Activated T-helper 2 cell treated with anti-CD3 and anti-CD28 coated beads, Interferon-gamma antibody, Interleukin-2, Interleukin-4, amounts not matched to agents 10 μg/mL and 5 μg/mL and 100 μg/mL, durations not matched to agents 14 hours and 24 hours and 36 hours (primary cell): ENCODE measurements around the gene MFN1. TPM values are rescaled to one million over a fixed set of nuclear protein-coding genes. Genes with fewer than 3 reads are reported as not detected.

ENCODE experiments used
- DNase-seq: peaks from one replicate; pipeline ENCODE4 v3.0.0; 2021; ENCODE audit warnings: low spot score
- H3K27ac Mint-ChIP-seq: one replicate; pipeline ENCODE4 v1.8.0; 2021; ENCODE audit warnings: mixed read lengths
- H3K27me3 Mint-ChIP-seq: one replicate; pipeline ENCODE4 v1.8.0; 2021; ENCODE audit warnings: low read depth, mixed read lengths
- H3K36me3 Mint-ChIP-seq: one replicate; pipeline ENCODE4 v1.8.0; 2021; ENCODE audit warnings: low read depth, mixed read lengths
- H3K4me1 Mint-ChIP-seq: one replicate; pipeline ENCODE4 v1.8.0; 2021; ENCODE audit warnings: low read depth, mixed read lengths
- H3K4me3 Mint-ChIP-seq: one replicate; pipeline ENCODE4 v1.8.0; 2021; ENCODE audit warnings: low read depth, mild to moderate bottlenecking, moderate library complexity, mixed read lengths
- H3K9me3 Mint-ChIP-seq: one replicate; pipeline ENCODE4 v1.8.0; 2021; ENCODE audit warnings: mixed read lengths
- intact Hi-C: fragments of 100-400 bp; cut with micrococcal nuclease; formaldehyde crosslinking; loops from one replicate; pipeline ENCODE4 v1.15.1; 2023
- total RNA-seq: library from RNA; stranded (reverse); gene quantifications from 2 replicates; pipeline ENCODE4 v1.2.3, GENCODE V29; 2022

Gene MFN1
- total RNA-seq, 1 donor from 2014 or later, result 32.2 TPM

- DNase-seq, result peak; percentile 75
- Mint-ChIP-seq H3K27ac (peak within 1 kb of the TSS; percentile 97), H3K4me3 (peak within 1 kb of the TSS; percentile 93), H3K4me1 (peaks cover 25% of the 10 kb centered on the region), H3K36me3 (peaks cover 14% of the 10 kb centered on the region), H3K27me3 (peaks cover 11% of the 10 kb centered on the region), H3K9me3 (no peaks in the 10 kb centered on the region)
- intact Hi-C loops, result loop anchor here (1.0 to 10.0 kb wide), 7 partner anchors 25 to 885 kb away; partner anchors contain the start of genes ACTL6A, GNB4, MFN1 and MRPL47
Observed at GRCh38 chr3:179322286-179323196, 25.0 kb upstream of the MFN1 start, which contains the start of gene ZNF639. Gene ZNF639, plus strand, starts transcription at chr3:179323031. Its CDS starts 5,263 bp downstream, at chr3:179328294.

GRCh38 chr3:179323197-179324110 lies 24.1 kb upstream of the MFN1 start:
- H3K36me3 Mint-ChIP-seq, result peaks cover 20% of the 10 kb centered on the region
- peak overlapping the region; percentile 97 for H3K27ac Mint-ChIP-seq
- H3K4me3 Mint-ChIP-seq, result peak overlapping the region; percentile 93
- peaks cover 25% of the 10 kb centered on the region for H3K4me1 Mint-ChIP-seq
- DNase-seq, result peak; percentile 53
- peaks cover 6% of the 10 kb centered on the region for H3K27me3 Mint-ChIP-seq
- H3K9me3 Mint-ChIP-seq, result no peaks in the 10 kb centered on the region
- intact Hi-C loops, result loop anchor here (1.0 to 10.0 kb wide), 9 partner anchors 10 to 886 kb away; partner anchors contain the start of genes ACTL6A, GNB4, MFN1 and MRPL47

- H3K4me1 Mint-ChIP-seq, result peaks cover 25% of the 10 kb centered on the region
- H3K36me3 Mint-ChIP-seq, result peaks cover 26% of the 10 kb centered on the region
- peak overlapping the region; percentile 93 for H3K4me3 Mint-ChIP-seq
- intact Hi-C loops, result loop anchor here (1.0 to 10.0 kb wide), 4 partner anchors 9 to 887 kb away; partner anchors contain the start of gene GNB4
- H3K27ac Mint-ChIP-seq, result peak overlapping the region; percentile 97
- no peak for DNase-seq
- peaks cover 2% of the 10 kb centered on the region for H3K27me3 Mint-ChIP-seq
- H3K9me3 Mint-ChIP-seq, result no peaks in the 10 kb centered on the region
Observed at GRCh38 chr3:179324270-179324754, 23.2 kb upstream of the MFN1 start.

- intact Hi-C loops, result no loop called here
- H3K4me3 Mint-ChIP-seq, result no peak overlapping the region
- H3K4me1 Mint-ChIP-seq, result no peaks in the 10 kb centered on the region
- H3K9me3 Mint-ChIP-seq, result no peaks in the 10 kb centered on the region
- peaks cover 58% of the 10 kb centered on the region for H3K36me3 Mint-ChIP-seq
- no peak for DNase-seq
- H3K27me3 Mint-ChIP-seq, result no peaks in the 10 kb centered on the region
- no peak overlapping the region for H3K27ac Mint-ChIP-seq
Observed at GRCh38 chr3:179330438-179330837, 17.1 kb upstream of the MFN1 start.

- Mint-ChIP-seq H3K27me3 (no peaks in the 10 kb centered on the region), H3K9me3 (no peaks in the 10 kb centered on the region), H3K4me3 (no peak overlapping the region), H3K4me1 (no peaks in the 10 kb centered on the region), H3K36me3 (peaks cover 70% of the 10 kb centered on the region), H3K27ac (no peak overlapping the region)
- no peak for DNase-seq
- intact Hi-C loops, result no loop called here
Observed at GRCh38 chr3:179332240-179332639, 15.3 kb upstream of the MFN1 start.

GRCh38 chr3:179333084-179333483 lies 14.4 kb upstream of the MFN1 start:
- DNase-seq, result no peak
- H3K27me3 Mint-ChIP-seq, result no peaks in the 10 kb centered on the region
- no peak overlapping the region for H3K4me3 Mint-ChIP-seq
- H3K9me3 Mint-ChIP-seq, result no peaks in the 10 kb centered on the region
- intact Hi-C loops, result loop anchor here (1.0 kb wide), 1 partner anchor 9 kb away; no protein-coding TSS in a partner anchor
- no peak overlapping the region for H3K27ac Mint-ChIP-seq
- H3K36me3 Mint-ChIP-seq, result peaks cover 71% of the 10 kb centered on the region
- H3K4me1 Mint-ChIP-seq, result no peaks in the 10 kb centered on the region

- Mint-ChIP-seq H3K27me3 (no peaks in the 10 kb centered on the region), H3K4me1 (no peaks in the 10 kb centered on the region), H3K36me3 (peaks cover 56% of the 10 kb centered on the region), H3K27ac (no peak overlapping the region), H3K4me3 (no peak overlapping the region), H3K9me3 (no peaks in the 10 kb centered on the region)
- DNase-seq, result no peak
- intact Hi-C loops, result no loop called here
Observed at GRCh38 chr3:179336345-179336929, 11.1 kb upstream of the MFN1 start.

- peak overlapping the region; percentile 91 for H3K4me3 Mint-ChIP-seq
- no peaks in the 10 kb centered on the region for H3K27me3 Mint-ChIP-seq
- peaks cover 15% of the 10 kb centered on the region for H3K4me1 Mint-ChIP-seq
- peak overlapping the region; percentile 89 for H3K27ac Mint-ChIP-seq
- no peak for DNase-seq
- peaks cover 30% of the 10 kb centered on the region for H3K36me3 Mint-ChIP-seq
- intact Hi-C loops, result loop anchor here (5.0 kb wide), 2 partner anchors 104 to 304 kb away; partner anchors contain the start of genes GNB4 and USP13
- no peaks in the 10 kb centered on the region for H3K9me3 Mint-ChIP-seq
Observed at GRCh38 chr3:179348325-179349013, 960 bp downstream of the MFN1 start.

GRCh38 chr3:179355996-179356395 lies 8.5 kb downstream of the MFN1 start:
- no peak overlapping the region for H3K4me3 Mint-ChIP-seq
- peaks cover 21% of the 10 kb centered on the region for H3K4me1 Mint-ChIP-seq
- no peaks in the 10 kb centered on the region for H3K9me3 Mint-ChIP-seq
- peaks cover 72% of the 10 kb centered on the region for H3K36me3 Mint-ChIP-seq
- no peaks in the 10 kb centered on the region for H3K27me3 Mint-ChIP-seq
- intact Hi-C loops, result no loop called here
- DNase-seq, result no peak
- peak overlapping the region; percentile 21 for H3K27ac Mint-ChIP-seq

- peaks cover 42% of the 10 kb centered on the region for H3K36me3 Mint-ChIP-seq
- H3K27me3 Mint-ChIP-seq, result no peaks in the 10 kb centered on the region
- H3K27ac Mint-ChIP-seq, result no peak overlapping the region
- H3K4me1 Mint-ChIP-seq, result no peaks in the 10 kb centered on the region
- H3K4me3 Mint-ChIP-seq, result no peak overlapping the region
- intact Hi-C loops, result no loop called here
- no peaks in the 10 kb centered on the region for H3K9me3 Mint-ChIP-seq
- no peak for DNase-seq
Observed at GRCh38 chr3:179363332-179363731, 15.8 kb downstream of the MFN1 start.

GRCh38 chr3:179369621-179370020 lies 22.1 kb downstream of the MFN1 start:
- no peaks in the 10 kb centered on the region for H3K4me1 Mint-ChIP-seq
- intact Hi-C loops, result no loop called here
- H3K4me3 Mint-ChIP-seq, result no peak overlapping the region
- DNase-seq, result no peak
- H3K27ac Mint-ChIP-seq, result no peak overlapping the region
- H3K9me3 Mint-ChIP-seq, result no peaks in the 10 kb centered on the region
- H3K27me3 Mint-ChIP-seq, result no peaks in the 10 kb centered on the region
- H3K36me3 Mint-ChIP-seq, result peaks cover 33% of the 10 kb centered on the region
